GM15510 (cell line): Measurements from ENCODE around the gene PSORS1C1.

ENCODE experiments used
- POLR2A ChIP-seq: IDR thresholded peaks from 3 replicates; pipeline ENCODE4 v1.6.1; 2011; ENCODE audit warnings: borderline replicate concordance; ENCODE audit not compliant: insufficient read length; ENCODE audit errors: extremely low read depth

Gene PSORS1C1

GRCh38 chr6:31158140-31158862 is 43.7 kb downstream of the PSORS1C1 start, which contains the start of gene TCF19:
Gene TCF19 (plus strand): TSS chr6:31158589. CDS start chr6:31159470, 881 bp downstream.
- peak; percentile 47 for TF ChIP-seq POLR2A

GRCh38 chr6:31158863-31159855 is 44.6 kb downstream of the PSORS1C1 start:
- peak; percentile 38 for TF ChIP-seq POLR2A

DNA sequence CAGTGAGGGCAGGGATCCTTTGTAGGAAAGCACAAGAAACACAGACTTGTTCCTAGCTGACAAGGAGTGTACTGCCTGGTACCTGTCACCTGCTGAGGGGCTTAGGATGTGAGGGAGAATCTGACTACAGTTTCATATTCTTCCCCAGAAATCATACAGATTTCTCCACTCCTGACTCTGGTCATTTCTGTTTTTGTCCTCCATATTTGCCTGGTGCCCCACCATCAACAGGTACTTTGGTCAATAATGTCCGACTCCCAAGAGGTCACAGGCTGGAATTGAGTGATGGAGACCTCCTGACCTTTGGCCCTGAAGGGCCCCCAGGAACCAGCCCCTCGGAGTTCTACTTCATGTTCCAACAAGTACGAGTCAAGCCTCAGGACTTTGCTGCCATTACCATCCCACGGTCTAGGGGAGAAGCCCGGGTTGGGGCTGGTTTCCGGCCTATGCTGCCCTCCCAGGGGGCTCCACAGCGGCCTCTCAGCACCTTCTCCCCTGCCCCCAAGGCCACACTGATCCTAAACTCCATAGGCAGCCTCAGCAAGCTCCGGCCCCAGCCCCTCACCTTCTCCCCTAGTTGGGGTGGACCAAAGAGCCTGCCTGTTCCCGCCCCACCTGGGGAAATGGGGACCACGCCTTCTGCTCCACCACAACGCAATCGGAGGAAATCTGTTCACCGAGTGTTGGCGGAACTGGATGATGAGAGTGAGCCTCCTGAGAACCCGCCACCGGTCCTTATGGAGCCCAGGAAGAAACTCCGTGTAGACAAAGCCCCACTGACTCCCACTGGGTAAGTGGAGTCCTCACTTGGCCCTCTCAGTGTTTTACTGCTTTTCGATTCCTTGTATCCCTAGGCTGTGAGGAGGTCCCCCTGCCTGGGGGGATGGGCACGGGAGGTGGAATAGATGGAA is 46.9 kb downstream of the PSORS1C1 start:
- no peak for TF ChIP-seq POLR2A

GRCh38 chr6:31162463-31163165 is 48.0 kb downstream of the PSORS1C1 start:
- TF ChIP-seq POLR2A = no peak

- TF ChIP-seq POLR2A = no peak
Measured at GRCh38 chr6:31163922-31164321, 49.3 kb downstream of the PSORS1C1 start.

- TF ChIP-seq POLR2A = peak; percentile 54
Measured at GRCh38 chr6:31165064-31165832, 50.6 kb downstream of the PSORS1C1 start.

- no peak for TF ChIP-seq POLR2A
Measured at GRCh38 chr6:31165986-31166385, 51.4 kb downstream of the PSORS1C1 start.

GRCh38 chr6:31168606-31169005 is 54.0 kb downstream of the PSORS1C1 start:
- TF ChIP-seq POLR2A = no peak

DNA sequence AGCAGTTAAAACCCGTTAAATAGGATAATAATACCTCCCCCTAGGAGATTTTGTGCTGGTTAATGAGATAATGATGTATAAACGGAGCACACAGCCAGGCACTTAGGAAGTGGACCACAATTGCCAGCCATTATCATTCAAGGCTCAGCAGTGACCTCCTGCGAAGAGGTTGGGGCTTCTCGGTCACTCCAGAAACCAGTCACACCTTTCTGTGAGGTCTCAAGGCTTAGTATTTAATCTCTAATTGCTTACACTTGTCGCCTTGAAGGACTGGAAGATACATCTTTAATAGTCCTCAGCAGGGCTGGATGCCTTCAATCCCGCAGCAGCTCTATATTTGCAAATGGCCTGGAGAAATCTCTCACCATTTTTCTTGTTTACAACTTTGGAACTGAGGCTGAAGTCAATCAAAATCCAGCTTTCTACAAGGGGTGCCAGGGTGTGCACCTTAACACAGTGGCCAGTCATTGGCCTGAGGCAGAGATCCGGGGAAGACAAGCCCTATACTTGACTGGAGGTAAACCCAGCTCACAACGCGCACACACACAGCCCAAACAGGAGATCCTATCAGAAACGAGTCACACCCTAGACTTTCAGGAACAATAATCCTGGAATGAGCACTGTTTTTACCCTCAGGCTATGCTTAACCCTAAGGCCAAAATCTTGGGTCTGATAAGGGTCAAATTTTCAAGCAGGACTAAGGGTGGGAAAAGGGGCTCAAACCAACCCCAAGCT is 54.7 kb downstream of the PSORS1C1 start:
- no peak for TF ChIP-seq POLR2A

GRCh38 chr6:31170600-31170881 is 55.9 kb downstream of the PSORS1C1 start, which contains the start of gene POU5F1:
Gene POU5F1 (minus strand): TSS chr6:31170682. CDS start chr6:31170620, 62 bp downstream.
- TF ChIP-seq POLR2A = no peak

DNA sequence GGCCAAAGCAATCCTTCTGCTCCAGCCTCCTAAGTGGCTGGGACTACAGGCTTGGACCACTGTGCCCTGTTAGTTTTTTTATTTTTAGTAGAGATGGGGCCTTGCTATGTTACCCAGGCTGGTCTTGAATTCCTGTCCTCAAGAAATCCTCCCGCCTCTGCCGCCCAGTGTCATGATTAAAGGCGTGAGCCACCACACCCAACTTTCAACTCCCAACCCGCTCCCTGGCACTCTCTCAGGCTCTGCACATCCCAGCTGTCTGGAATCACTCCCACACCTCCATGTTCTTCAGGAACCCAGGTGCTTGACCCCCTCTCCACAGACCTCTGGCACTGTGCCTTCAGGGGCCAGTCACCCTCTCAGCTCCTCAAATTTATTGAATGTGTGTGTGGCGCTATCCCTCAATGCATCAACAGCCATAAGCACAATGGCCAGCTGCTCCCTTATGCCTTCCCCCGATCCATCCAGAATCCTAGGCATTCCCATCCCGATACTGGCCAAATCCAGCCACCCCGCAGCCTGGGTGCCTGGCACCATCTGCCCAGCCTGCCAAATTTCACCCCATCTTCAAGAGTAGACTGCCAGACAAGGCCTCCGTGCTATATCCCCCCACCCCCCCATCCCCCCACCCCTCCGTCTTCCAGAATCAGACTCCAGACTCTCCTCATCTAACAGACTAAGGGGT is 56.5 kb downstream of the PSORS1C1 start:
- no peak for TF ChIP-seq POLR2A

GRCh38 chr6:31171931-31172905 is 57.6 kb downstream of the PSORS1C1 start:
- TF ChIP-seq POLR2A = no peak
